ENCODE measurements around the gene ZNF599.

Gene ZNF599

DNA sequence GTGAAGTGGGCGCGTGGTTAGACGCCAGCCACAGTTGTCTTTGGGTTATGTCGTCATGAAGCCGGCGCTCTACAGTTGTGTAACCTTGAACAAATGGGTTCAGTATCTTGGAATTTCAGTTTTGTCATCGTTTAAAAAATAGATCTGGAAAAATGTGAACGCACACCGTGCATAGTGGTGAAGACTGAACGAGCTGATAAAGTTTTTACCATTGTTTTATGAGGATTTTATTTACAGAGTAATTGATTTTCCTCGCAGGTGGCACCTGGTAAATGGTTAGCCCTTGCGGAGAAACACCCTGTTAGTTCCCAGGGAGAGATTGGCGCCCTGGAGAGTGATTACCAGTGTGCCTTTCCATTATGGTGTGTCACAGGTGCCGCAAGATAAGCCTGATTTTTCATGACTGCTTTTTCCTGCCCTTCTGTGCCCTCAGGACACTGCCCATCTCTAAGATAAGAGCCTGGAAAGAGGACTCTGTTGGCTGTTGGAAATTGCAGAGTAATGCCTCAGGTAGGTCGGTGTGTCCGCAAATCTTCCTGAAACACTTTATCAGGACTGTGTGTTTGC is 38.4 kb downstream of the ZNF599 start:
- peak; percentile 85 for DNase-seq

DNA sequence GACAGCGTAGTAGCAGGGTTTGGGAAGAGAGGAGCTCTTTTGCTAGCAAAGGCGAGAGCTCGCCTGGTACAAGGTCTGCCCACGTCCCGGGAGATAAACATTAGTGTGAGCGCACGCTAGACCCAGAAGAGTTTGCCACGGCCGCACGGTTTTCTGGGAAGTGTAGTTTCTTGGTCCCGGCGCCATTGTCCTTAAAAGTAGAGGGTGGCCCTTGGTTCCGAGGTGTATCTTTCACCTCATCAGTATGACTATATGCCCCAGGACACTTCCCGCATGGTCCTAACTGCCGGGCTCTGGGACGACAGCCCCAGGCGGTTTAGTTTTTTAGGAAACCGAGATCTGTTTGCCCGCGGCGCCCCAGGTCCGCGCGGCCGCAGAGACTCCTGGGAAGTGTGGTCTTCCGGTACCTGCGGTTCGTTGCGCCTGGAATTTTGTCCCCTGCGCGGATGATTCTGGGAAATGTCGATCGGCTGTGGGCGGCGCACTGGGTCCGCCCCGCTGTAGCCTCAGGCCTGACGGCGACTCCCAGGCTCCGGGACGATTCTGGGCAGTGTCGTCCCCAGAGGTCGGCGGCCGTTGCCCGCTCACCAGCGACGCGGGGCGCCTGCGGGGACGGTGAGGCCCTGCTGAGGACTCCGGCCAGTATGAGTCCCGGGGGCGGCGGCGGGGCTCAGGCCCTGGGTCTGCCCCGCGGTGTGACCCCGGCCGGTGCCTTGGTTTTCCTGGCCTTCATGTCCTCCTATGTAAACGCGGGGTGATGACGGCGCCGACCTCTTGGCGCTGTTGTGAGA is 39.1 kb downstream of the ZNF599 start, which contains the start of gene ZNF181:
Gene ZNF181, plus strand, starts transcription at position 498 of the 791 bp plus-strand sequence. CDS start 795 bp downstream, outside the sequence.
- peak; percentile 58 for DNase-seq

GRCh38 chr19:34733266-34733745 is 39.7 kb downstream of the ZNF599 start:
- no peak for DNase-seq

DNA sequence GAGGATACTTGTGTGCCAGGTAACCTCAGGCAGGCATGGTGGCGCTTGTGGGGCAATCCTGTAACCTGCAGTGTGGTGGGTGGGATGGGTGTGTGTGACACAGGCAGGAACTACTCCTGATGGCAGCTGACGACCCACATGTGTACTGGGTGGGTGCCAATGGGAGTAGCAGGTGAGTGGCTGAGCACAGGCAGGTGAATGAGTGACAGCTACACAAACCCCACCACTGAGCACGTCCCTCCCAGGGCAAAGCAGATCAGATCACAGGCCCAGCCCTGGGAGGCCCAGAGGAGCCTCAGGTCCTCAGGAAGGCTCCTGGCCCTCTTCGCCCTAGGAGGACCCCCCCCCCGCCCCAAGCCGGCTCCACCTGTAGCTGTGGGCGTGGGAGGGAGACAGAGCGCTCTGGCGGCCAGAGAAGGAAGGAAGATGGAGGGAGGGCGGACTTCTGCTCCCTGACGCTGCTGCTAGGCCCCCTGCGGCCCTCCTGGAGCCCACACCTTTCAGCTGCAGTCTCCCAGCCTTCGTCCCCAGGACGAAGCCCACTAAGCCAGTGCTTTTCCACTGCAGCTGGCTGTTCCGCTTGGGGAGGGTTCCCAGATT is 40.3 kb downstream of the ZNF599 start:
- no peak for DNase-seq

- DNase-seq = no peak
Observed at GRCh38 chr19:34731964-34732363, 41.1 kb downstream of the ZNF599 start.

GRCh38 chr19:34731019-34731829 is 41.8 kb downstream of the ZNF599 start:
- DNase-seq = no peak

DNA sequence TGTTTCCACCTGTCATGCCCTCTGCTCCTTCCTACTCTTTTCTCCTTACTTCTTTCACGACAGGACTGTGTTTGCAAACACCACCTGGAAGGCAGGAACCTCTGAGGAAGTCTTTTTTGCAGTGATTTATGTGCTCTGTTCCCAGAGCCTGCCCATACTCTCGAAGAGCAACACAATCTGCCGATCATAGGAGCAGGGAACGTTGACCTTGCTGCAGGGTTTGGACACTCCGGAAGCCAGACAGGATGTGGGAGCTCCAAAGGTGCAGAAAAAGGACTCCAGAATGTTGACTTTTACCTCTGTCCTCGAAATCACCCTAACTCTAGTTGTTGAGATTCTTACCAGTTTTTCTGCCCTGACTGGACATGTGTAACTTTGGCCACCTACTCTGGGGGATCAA is 47.6 kb downstream of the ZNF599 start:
- no peak for DNase-seq

GRCh38 chr19:34722353-34722752 is 50.7 kb downstream of the ZNF599 start:
- no peak for DNase-seq

DNA sequence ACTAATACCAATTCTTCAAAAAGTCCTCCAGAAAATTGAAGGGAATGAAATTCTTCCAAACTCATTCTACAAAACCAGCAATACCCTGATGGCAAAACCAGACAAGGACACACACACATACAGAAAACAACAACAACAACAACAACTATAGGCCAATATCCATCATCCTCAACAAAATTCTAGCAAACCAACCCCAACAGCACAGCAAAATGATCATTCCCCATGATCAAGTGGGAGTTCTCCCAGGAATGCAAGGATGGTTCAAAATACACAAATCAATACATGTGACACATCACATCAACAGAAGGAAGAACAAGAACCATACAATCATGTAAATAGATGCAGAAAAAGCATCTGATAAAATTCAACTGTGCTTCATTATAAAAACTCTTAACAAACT is 57.7 kb downstream of the ZNF599 start:
- no peak for DNase-seq

DNA sequence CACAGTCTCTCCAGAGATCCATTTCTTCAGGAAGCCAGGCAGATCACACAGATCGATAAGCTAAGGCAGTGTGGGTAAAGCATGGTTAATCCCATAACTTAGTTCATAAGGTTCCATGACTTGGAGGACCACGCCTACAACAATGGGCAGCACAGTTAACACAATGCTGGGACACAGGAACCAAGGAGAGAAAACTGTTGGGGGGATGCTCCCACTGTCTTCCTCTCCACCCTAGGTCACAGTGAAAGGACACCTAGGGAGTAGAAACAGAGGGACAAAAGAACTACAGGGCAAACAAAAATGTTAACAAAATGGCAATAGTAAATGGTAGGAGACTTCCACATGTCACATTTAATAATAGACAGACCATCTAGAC is 59.8 kb downstream of the ZNF599 start:
- no peak for DNase-seq

DNA sequence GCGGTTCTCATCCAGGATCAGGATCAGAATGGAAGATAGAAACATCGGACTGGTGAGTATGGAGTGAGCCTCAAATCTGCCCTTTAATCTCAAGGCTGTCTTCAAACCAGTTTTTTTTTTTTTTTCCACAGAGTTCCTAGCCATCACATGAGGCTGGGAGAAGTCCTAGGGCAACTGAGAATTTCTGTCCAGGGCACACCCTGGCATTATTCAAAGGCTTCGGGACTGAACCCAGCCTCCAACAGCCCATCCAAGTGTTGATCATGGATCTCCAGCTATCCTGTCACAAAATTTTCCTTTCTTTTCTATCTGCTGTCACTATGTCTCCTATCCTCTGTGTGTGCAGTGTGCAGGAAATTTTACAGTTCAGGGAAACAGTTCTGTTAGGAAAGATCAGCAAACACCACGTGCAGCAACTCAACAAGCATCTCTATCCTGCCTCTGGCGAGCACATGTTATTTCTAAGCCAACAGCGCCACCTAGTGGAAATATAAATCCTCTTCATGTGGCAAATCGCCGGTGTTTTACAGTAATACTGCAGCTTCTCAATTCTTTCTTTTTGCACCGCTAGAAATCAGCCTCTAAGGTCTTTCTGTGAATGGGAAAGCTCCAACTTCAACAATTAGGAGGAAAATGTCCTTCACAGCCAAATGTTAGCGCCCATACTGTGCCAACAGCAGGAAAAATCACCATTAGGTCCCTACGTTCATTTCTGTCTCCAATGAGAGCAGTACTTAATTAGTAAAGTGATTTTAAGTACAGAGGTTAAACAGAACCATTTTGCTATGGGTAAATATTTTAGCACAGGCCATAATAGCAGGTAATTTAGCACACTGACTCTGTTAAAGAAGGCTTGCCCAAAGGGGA is 60.4 kb downstream of the ZNF599 start:
- peak; percentile 78 for DNase-seq

GRCh38 chr19:34711890-34712289 is 61.1 kb downstream of the ZNF599 start:
- no peak for DNase-seq
